Renal pelvis (tissue), 4 donors: ENCODE results near the gene KBTBD6. TPM values are rescaled to one million over a fixed set of nuclear protein-coding genes. Genes with fewer than 3 reads are reported as not detected.
"Not testable (repeated sequence)": the region's sequence is repeated elsewhere in the genome, so short reads cannot be mapped to it uniquely, and the experiment has no call there.

Source experiments
- DNase-seq: peaks from one replicate; pipeline ENCODE4 v3.0.0-alpha.2; 2013
- polyA plus RNA-seq, 3 donors: library from polyadenylated mRNA; unstranded; fragments of 120-200 nt; gene quantifications; one replicate each; pipeline ENCODE4 v1.2.1, GENCODE V29; 2013; ENCODE audit not compliant: insufficient read length in 3 of 3

The KBTBD6 gene
- polyA plus RNA-seq, 3 donors = 17.0 to 18.2 (median 17.1) TPM

GRCh38 chr13:41139296-41139966, 6.8 kb upstream of the KBTBD6 start:
- no peak for DNase-seq

- no peak for DNase-seq
Measured at GRCh38 chr13:41137951-41138350, 5.3 kb upstream of the KBTBD6 start.

- no peak for DNase-seq
Measured at GRCh38 chr13:41137241-41137640, 4.6 kb upstream of the KBTBD6 start.

GRCh38 chr13:41136396-41137031, 3.9 kb upstream of the KBTBD6 start:
- DNase-seq = no peak

GRCh38 chr13:41133951-41134350, 1.3 kb upstream of the KBTBD6 start:
- no peak for DNase-seq

GRCh38 chr13:41131660-41132511, 716 bp downstream of the KBTBD6 start:
- peak; percentile 10 for DNase-seq

- DNase-seq = not testable (repeated sequence)
Measured at GRCh38 chr13:41131189-41131588, 1.4 kb downstream of the KBTBD6 start.

- no peak for DNase-seq
Measured at GRCh38 chr13:41130356-41130755, 2.2 kb downstream of the KBTBD6 start.

- no peak for DNase-seq
Measured at GRCh38 chr13:41127701-41128100, 4.9 kb downstream of the KBTBD6 start.

- DNase-seq = no peak
Measured at GRCh38 chr13:41122838-41123237, 9.8 kb downstream of the KBTBD6 start.

- DNase-seq = no peak
Measured at GRCh38 chr13:41117869-41118268, 14.7 kb downstream of the KBTBD6 start.

- no peak for DNase-seq
Measured at GRCh38 chr13:41111454-41111853, 21.1 kb downstream of the KBTBD6 start.

GRCh38 chr13:41107584-41108014, 25.0 kb downstream of the KBTBD6 start:
- no peak for DNase-seq

- no peak for DNase-seq
Measured at GRCh38 chr13:41107104-41107571, 25.5 kb downstream of the KBTBD6 start.

GRCh38 chr13:41099986-41100385, 32.6 kb downstream of the KBTBD6 start:
- DNase-seq = no peak

- DNase-seq = no peak
Measured at GRCh38 chr13:41098761-41099160, 33.8 kb downstream of the KBTBD6 start.

GRCh38 chr13:41095681-41096080, 36.9 kb downstream of the KBTBD6 start:
- DNase-seq = not testable (repeated sequence)

- no peak for DNase-seq
Measured at GRCh38 chr13:41085961-41086585, 46.5 kb downstream of the KBTBD6 start.

- DNase-seq = no peak
Measured at GRCh38 chr13:41079725-41080124, 52.9 kb downstream of the KBTBD6 start.
